ENCODE measurements around the gene CAVIN4.

Gene CAVIN4

GRCh38 chr9:100577776-100578448, at the start of gene CAVIN4:
TSS of gene CAVIN4 (plus strand) at chr9:100578079. CDS start at chr9:100578144, 65 bp downstream.
- DNase-seq (ENCODE audit: low spot score), result no peak

GRCh38 chr9:100534401-100534800, 43.5 kb upstream of the CAVIN4 start:
- DNase-seq (ENCODE audit: low spot score), result no peak

- DNase-seq (ENCODE audit: low spot score), result no peak
These were observed 37.6 kb upstream of the CAVIN4 start for GRCh38 chr9:100540327-100540726.

- DNase-seq (ENCODE audit: low spot score), result no peak
These were observed 28.8 kb upstream of the CAVIN4 start for GRCh38 chr9:100549048-100549447.

- DNase-seq (ENCODE audit: low spot score), result no peak
These were observed 22.9 kb upstream of the CAVIN4 start for GRCh38 chr9:100554935-100555401.

DNA sequence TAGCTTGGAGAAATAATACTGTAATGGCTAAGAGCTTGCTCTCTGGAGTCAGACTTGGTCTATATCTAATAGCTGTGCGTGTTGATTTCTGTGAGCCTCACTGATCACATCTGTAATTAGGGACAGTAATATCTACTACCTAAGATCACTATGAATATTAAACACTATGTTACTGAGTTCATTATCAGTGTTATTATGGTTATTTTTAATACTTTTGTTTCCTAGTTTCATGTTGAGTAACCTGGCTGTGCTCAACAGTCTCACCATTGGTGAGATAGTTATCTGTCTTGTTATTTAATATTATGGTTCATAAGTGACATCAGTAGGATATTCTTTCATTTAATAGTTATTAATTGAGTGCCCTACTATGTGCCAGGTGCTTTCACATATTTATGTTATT, 22.4 kb upstream of the CAVIN4 start:
- no peak for DNase-seq (ENCODE audit: low spot score)

DNA sequence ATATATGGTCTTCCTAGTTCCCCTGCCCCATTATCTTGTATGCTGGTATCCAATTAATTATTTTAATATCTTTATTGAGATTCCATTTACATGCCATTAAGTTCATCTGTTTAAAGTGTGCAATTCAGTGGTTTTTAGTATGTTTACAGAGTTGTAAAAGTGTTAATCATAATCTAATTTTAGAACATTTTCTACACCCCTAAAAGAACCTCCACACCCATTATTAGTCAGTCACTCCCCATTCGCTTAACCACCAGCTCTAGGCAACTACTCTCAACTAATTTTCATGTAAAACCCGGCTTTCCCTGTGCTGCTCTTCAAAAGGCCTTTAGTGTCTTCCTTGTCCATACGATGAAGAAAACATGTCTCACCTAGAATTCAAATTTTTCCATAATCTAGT, 20.8 kb upstream of the CAVIN4 start:
- DNase-seq (ENCODE audit: low spot score), result no peak

- no peak for DNase-seq (ENCODE audit: low spot score)
These were observed 16.6 kb upstream of the CAVIN4 start for GRCh38 chr9:100561256-100561655.

- no peak for DNase-seq (ENCODE audit: low spot score)
These were observed 10.0 kb upstream of the CAVIN4 start for GRCh38 chr9:100567856-100568255.

DNA sequence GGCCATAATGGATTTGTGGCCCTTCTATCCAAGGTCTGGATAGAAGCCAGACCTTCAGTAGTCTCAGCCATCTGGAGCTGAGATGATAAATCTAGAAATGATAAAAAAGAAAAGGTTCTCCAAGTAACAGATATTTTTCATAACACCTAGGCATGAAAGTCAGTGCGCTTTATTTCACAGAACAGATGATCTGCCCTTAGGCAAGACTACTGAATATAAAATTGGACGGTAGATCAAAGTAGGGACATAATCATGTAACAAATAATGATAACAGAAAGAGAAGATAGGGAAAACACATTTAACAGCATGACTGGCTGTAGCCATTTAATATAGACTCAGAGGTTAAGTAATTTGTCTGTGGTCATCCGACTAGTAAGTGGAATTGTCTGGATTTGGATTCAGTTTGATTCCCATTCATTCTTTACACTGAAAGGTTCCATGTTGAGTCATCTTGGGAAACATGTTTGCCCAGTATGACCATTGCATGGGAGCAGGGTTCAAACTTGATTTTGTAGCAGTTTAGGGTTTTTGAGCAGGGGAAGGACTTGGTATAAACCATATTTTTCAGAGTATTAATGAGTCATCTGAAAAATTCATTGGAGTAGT, 4.1 kb upstream of the CAVIN4 start:
- no peak for DNase-seq (ENCODE audit: low spot score)

DNA sequence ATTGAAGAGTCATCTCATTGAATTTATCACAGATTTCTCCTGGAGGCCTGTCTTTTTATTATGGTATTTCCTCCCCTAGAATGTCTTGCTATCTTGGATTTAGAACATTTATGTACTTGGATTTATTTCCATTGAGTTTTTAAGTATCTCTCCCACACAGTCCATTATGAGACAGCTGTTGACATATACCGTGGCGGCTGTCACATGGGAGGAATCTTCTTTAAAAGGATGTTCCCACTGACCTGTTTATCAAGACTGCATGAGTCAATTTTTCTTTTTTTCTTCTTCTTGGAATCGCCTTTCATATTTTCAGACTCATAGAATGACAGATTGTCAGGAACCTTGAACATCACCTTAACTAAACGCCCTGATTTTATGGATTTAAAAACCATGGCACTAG, 2.9 kb upstream of the CAVIN4 start:
- DNase-seq (ENCODE audit: low spot score), result no peak

- DNase-seq (ENCODE audit: low spot score), result no peak
These were observed 2.0 kb upstream of the CAVIN4 start for GRCh38 chr9:100575765-100576386.

GRCh38 chr9:100578610-100579009, 731 bp downstream of the CAVIN4 start:
- no peak for DNase-seq (ENCODE audit: low spot score)

- no peak for DNase-seq (ENCODE audit: low spot score)
These were observed 1.8 kb downstream of the CAVIN4 start for GRCh38 chr9:100579665-100580064.

- no peak for DNase-seq (ENCODE audit: low spot score)
These were observed 2.4 kb downstream of the CAVIN4 start for GRCh38 chr9:100580257-100580656.

DNA sequence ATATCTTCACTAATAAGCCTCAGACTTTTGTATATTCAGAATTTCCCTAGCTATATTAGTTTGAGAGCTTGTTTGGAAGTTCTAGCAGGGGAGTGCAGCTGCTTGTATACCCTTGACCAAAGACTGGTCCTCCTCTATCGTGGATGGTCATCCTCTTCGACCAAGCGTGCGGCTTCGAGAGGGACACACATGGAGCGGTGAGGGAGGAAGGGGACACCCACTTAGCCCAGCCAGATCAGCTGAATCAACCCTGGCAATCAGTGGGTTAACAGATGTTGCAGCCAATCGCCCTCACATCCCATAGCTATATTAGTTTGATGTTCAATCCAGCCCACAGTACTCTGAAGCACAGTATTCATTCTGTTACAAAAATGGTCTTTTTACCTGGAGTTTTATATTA, 3.2 kb downstream of the CAVIN4 start:
- DNase-seq (ENCODE audit: low spot score), result no peak

DNA sequence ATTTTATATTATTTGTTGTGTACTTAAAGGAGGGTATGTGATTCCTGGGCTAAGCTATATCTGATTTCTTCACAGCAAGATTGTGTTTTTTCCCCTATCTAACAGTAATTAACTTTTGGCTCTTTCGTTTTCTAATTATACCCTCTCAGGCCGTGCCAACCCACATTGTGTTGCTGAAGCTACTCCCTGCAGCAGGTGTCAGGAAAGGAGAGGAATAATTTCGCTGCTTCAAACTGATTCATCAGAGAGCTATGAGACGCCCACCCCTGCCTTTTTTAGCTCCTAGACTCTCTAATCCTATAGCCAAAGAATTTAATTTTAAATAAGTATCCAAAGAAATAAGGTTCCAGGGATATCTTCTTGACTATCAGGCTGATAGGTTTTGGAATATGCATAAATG, 3.8 kb downstream of the CAVIN4 start:
- DNase-seq (ENCODE audit: low spot score), result no peak

DNA sequence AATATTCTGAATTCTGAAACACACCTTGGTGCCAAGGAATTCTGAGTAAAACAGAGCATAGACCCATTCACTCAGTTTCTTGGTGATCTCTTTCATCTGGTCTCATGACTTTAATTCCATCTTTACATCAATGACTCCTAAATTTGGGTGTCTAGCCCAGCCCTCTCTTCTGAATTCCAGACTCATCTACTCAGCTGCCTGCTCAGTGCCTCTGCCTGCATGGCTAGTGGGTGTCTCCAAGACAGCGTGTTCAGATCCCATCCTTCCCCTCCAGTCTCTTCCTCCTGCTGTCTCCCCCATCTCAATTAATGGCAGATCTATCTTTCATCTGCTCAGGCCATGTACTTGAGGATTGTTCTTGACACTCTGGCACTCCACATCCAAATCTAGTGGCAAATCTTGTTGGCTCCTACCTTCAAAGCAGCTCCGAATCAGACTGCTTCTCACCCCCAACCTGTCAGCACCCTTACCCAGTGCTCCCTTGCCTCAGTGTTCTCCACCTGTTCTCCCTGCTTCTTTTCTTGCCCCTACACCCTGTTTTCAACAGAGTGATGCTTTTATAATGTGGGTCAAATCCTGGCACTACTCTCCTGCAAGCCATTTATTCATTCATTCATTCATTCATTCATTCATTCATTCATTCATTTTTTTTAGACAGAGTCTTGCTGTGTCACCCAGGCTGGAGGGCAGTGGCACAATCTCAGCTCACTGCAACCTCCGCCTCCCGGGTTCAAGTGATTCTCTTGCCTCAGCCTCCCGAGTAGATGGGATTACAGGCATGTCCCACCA, 5.3 kb downstream of the CAVIN4 start:
- no peak for DNase-seq (ENCODE audit: low spot score)

DNA sequence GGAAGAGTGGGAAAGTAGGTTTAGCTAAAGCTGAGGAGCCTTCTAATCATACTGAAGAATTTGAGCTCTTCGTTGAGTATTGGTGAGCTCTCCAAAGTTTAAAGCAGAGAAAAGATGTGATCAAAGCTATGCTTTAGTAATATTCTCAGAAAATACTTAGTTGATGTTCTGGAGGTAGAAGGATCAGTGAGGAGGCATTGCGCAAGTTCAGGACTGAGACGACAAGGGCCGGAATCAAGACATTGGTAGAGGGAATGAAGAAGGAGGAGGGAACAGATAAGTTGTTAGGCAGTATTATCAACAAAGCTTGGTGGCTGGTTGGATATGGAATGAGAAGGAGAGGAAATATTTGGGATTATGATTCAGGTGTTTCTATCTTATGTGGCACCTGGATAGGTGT, 7.1 kb downstream of the CAVIN4 start:
- no peak for DNase-seq (ENCODE audit: low spot score)

GRCh38 chr9:100586093-100586492, 8.2 kb downstream of the CAVIN4 start:
- no peak for DNase-seq (ENCODE audit: low spot score)

DNA sequence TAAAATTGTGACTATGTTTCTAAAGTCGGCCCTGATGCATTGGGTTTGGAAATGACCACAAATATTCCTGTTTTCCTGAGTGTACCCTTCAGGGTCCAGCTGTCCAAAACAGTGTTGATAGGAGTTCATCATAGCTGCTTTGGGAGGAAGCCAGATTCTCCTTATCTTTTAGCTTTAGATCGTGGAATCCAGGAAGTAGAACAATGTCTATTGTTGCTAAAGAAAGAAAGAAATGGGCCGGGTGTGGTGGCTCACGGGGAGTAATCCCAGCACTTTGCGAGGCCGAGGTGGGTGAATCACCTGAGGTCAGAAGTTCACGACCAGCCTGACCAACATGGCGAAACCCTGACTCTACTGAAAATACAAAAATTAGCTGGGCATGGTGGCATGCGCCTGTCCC, 9.5 kb downstream of the CAVIN4 start:
- no peak for DNase-seq (ENCODE audit: low spot score)

- no peak for DNase-seq (ENCODE audit: low spot score)
These were observed 11.7 kb downstream of the CAVIN4 start for GRCh38 chr9:100589582-100589981.

DNA sequence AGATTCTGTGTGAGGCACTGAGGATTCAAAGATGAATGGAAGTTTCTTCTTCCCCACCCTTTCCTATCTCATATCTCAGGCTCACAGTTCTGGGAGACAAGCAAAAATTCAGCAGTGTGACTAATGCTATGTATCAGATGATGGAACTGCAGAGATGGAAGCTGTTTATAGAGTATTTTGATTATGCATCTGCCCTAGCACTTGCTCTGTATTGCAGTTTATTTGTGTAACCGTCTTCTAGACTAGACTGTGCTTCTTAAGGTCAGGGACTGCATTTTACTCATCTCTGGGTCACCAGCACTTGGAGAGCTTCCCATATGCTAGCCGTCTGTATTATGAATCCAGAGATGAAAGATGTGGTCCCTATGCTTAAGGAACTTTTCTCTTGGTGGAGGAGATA, 12.6 kb downstream of the CAVIN4 start:
- DNase-seq (ENCODE audit: low spot score), result no peak

Measured in activated CD4-positive, alpha-beta T cell treated with anti-CD3 and anti-CD28 coated beads, Interleukin-2, Interleukin-4, amounts not matched to agents 100 ng/mL and 50 ng/mL, durations not matched to agents 16 hours and 8 hours (primary cell).